Body of pancreas (tissue), 4 donors: ENCODE results near the gene IFNA10. TPM values are rescaled to one million over a fixed set of nuclear protein-coding genes. Genes with fewer than 3 reads are reported as not detected.
A peak's percentile ranks its signal among the peaks of the same experiment; 100 is the strongest.
"Not testable (repeated sequence)": the region's sequence is repeated elsewhere in the genome, so short reads cannot be mapped to it uniquely, and the experiment has no call there.

ENCODE experiments used
- ATAC-seq: fragments of 150-250 bp; one replicate; pipeline ENCODE4 v1.9.1; 2016
- DNase-seq, 4 donors: peaks; one replicate each; pipeline ENCODE4 v3.0.0-alpha.2; 2019
- H3K27ac ChIP-seq, 4 donors: fragments of 200-600 bp; sonication (generic); 1 replicate in 3 of 4; 2 replicates in 1 of 4; pipeline versions ENCODE4 v1.5.1 to v1.6.1; 2016 to 2019; ENCODE audit warnings: mild to moderate bottlenecking in 1 of 4, mixed read lengths in 1 of 4, moderate library complexity in 1 of 4
- H3K27me3 ChIP-seq, 2 donors: fragments of 200-600 bp; sonication (generic); one replicate each; pipeline ENCODE4 v1.6.0; 2016; ENCODE audit warnings: mild to moderate bottlenecking in 1 of 2
- H3K36me3 ChIP-seq, 2 donors: fragments of 200-600 bp; sonication (generic); replicated peaks in 1 of 2; 2 replicates each; pipeline ENCODE4 v1.5.1; 2016; ENCODE audit warnings: low read depth in 2 of 2; ENCODE audit not compliant: insufficient read depth in 1 of 2
- H3K4me1 ChIP-seq: fragments of 200-600 bp; sonication (generic); one replicate; pipeline ENCODE4 v1.6.0; 2016
- H3K4me3 ChIP-seq, 2 donors: fragments of 200-600 bp; sonication (generic); 1 replicate in 1 of 2; 2 replicates in 1 of 2; pipeline ENCODE4 v1.5.1; 2016 to 2019
- H3K9me3 ChIP-seq, 3 donors: fragments of 200-600 bp; sonication (generic); 1 replicate in 2 of 3; 2 replicates in 1 of 3; pipeline ENCODE4 v1.5.1; 2016
- CTCF ChIP-seq, 7 experiments: fragments of 450-650 bp in 4 of 7; fragments of 200-600 bp in 3 of 7; sonication (generic) in 3 of 7; IDR thresholded peaks; one replicate each; pipeline ENCODE4 v1.5.1; 2016 to 2019; ENCODE audit warnings: antibody characterized with exemption in 7 of 7
- POLR2A ChIP-seq, 3 donors: fragments of 450-650 bp; IDR thresholded peaks; one replicate each; pipeline ENCODE4 v1.6.1; 2016; ENCODE audit warnings: antibody characterized with exemption in 3 of 3, mild to moderate bottlenecking in 2 of 3
- WGBS, 2 donors: methylation state at CpG; one replicate each; pipeline ENCODE4 v1.1.5; 2017; 5-methylcytosine and 5-hydroxymethylcytosine counted together
- intact Hi-C: fragments of 100-400 bp; cut with DNase I; formaldehyde crosslinking; loops from one replicate; pipeline ENCODE4 v1.15.1; 2023
- total RNA-seq, 2 donors: library from RNA; depleted of rRNA; stranded (reverse); fragments of >200 nt; gene quantifications; one replicate each; pipeline ENCODE4 v1.1.0, GENCODE V29; 2016

Gene IFNA10
- total RNA-seq = not detected

GRCh38 chr9:21207043-21207442 lies at the start of gene IFNA10:
IFNA10 (minus strand) TSS chr9:21207143; CDS start chr9:21207097, 46 bp downstream.
- 62 to 67% methylated on average over 3 of the region's 3 CpGs for WGBS, 2 donors
- intact Hi-C loops, DNase-seq, H3K4me3 ChIP-seq, H3K27me3 ChIP-seq, H3K27ac ChIP-seq, ATAC-seq, H3K36me3 ChIP-seq, H3K9me3 ChIP-seq, H3K4me1 ChIP-seq: not testable (repeated sequence)

- Histone ChIP-seq H3K27ac (no peak overlapping the region), H3K27me3 (no peaks in the 10 kb centered on the region), H3K36me3 (no peaks in the 10 kb centered on the region), H3K4me3 (no peak overlapping the region), H3K9me3 (no peaks in the 10 kb centered on the region), H3K4me1 (no peaks in the 10 kb centered on the region)
- no peak for DNase-seq
- no peak for ATAC-seq
- intact Hi-C loops = no loop called here
- WGBS, 2 donors = 61 to 69% methylated on average over 5 of the region's 5 CpGs
- TF ChIP-seq POLR2A (IDR thresholded peaks at IDR 0.05) (no peak), CTCF (IDR thresholded peaks at IDR 0.05) (no peak)
These were observed 48.7 kb upstream of the IFNA10 start for GRCh38 chr9:21255538-21256212.

- H3K27me3 ChIP-seq = no peaks in the 10 kb centered on the region
- no peaks in the 10 kb centered on the region for H3K4me1 ChIP-seq
- H3K27ac ChIP-seq = no peak overlapping the region
- ATAC-seq (peak; percentile 55), DNase-seq (peak in 1 of 4 donors; percentile 34)
- peak in 6 of 7 experiments; percentile 9 to 49 (median 36) for TF ChIP-seq CTCF (IDR thresholded peaks at IDR 0.05)
- TF ChIP-seq POLR2A (IDR thresholded peaks at IDR 0.05) = no peak
- WGBS, 2 donors = 0% methylated on average over 3 of the region's 3 CpGs
- intact Hi-C loops = no loop called here
- no peaks in the 10 kb centered on the region for H3K36me3 ChIP-seq
- H3K4me3 ChIP-seq = no peak overlapping the region
- H3K9me3 ChIP-seq = no peaks in the 10 kb centered on the region
These were observed 46.0 kb upstream of the IFNA10 start for GRCh38 chr9:21252721-21253547.

GRCh38 chr9:21251638-21252037 lies 44.7 kb upstream of the IFNA10 start:
- TF ChIP-seq POLR2A (IDR thresholded peaks at IDR 0.05) (no peak), CTCF (IDR thresholded peaks at IDR 0.05) (no peak)
- peak in 1 of 4 donors; percentile 2 for DNase-seq
- H3K4me3 ChIP-seq = no peak overlapping the region
- no peak overlapping the region for H3K27ac ChIP-seq
- peak; percentile 70 for ATAC-seq
- WGBS, 2 donors = 23 to 26% methylated on average over 4 of the region's 4 CpGs
- H3K4me1 ChIP-seq = no peaks in the 10 kb centered on the region
- intact Hi-C loops = no loop called here
- no peaks in the 10 kb centered on the region for H3K36me3 ChIP-seq
- H3K9me3 ChIP-seq = no peaks in the 10 kb centered on the region
- H3K27me3 ChIP-seq = no peaks in the 10 kb centered on the region

- intact Hi-C loops = no loop called here
- WGBS, 2 donors = 22 to 42% methylated on average over 1 of the region's 1 CpG
- Histone ChIP-seq H3K27me3 (no peaks in the 10 kb centered on the region), H3K4me1 (no peaks in the 10 kb centered on the region), H3K9me3 (no peaks in the 10 kb centered on the region), H3K36me3 (no peaks in the 10 kb centered on the region), H3K4me3 (no peak overlapping the region), H3K27ac (no peak overlapping the region)
- TF ChIP-seq POLR2A (IDR thresholded peaks at IDR 0.05) = no peak
- no peak for TF ChIP-seq CTCF (IDR thresholded peaks at IDR 0.05)
- no peak for ATAC-seq
- no peak for DNase-seq
These were observed 44.2 kb upstream of the IFNA10 start for GRCh38 chr9:21251190-21251589.
